GM23248 (cell line): ENCODE data around the gene TMEM164. TPM values are rescaled to one million over a fixed set of nuclear protein-coding genes. Genes with fewer than 3 reads are reported as not detected.

ENCODE experiments used
- DNase-seq: peaks from one replicate; pipeline ENCODE4 v3.0.0-alpha.2; 2015
- H2AFZ ChIP-seq: fragments of 200-600 bp; sonication (generic); 2 replicates; pipeline ENCODE4 v1.6.1; 2016; ENCODE audit warnings: antibody characterized with exemption
- H3F3A ChIP-seq: fragments of 200-600 bp; sonication (generic); 2 replicates; pipeline ENCODE4 v1.6.1; 2016; ENCODE audit warnings: mild to moderate bottlenecking, antibody characterized with exemption, mixed run types; ENCODE audit not compliant: insufficient read depth
- H3K27ac ChIP-seq: fragments of 200-600 bp; sonication (generic); 2 replicates; pipeline ENCODE4 v1.5.1; 2016; ENCODE audit warnings: mild to moderate bottlenecking
- H3K27me3 ChIP-seq: fragments of 200-600 bp; sonication (generic); replicated peaks from 2 replicates; pipeline ENCODE4 v1.6.1; 2016; ENCODE audit warnings: mild to moderate bottlenecking; ENCODE audit not compliant: insufficient read depth
- H3K36me3 ChIP-seq: fragments of 200-600 bp; sonication (generic); 2 replicates; pipeline ENCODE4 v1.6.1; 2016; ENCODE audit warnings: low read depth, mild to moderate bottlenecking
- H3K4me1 ChIP-seq: fragments of 200-600 bp; sonication (generic); 2 replicates; pipeline ENCODE4 v1.6.1; 2016; ENCODE audit warnings: mild to moderate bottlenecking; ENCODE audit not compliant: insufficient read depth
- H3K4me2 ChIP-seq: fragments of 200-600 bp; sonication (generic); one replicate; pipeline ENCODE4 v1.6.1; 2016; ENCODE audit warnings: mild to moderate bottlenecking; ENCODE audit not compliant: unreplicated experiment
- H3K4me3 ChIP-seq: fragments of 200-600 bp; sonication (generic); 2 replicates; pipeline ENCODE4 v1.5.1; 2016; ENCODE audit warnings: mild to moderate bottlenecking
- H3K79me2 ChIP-seq: fragments of 200-600 bp; sonication (generic); 2 replicates; pipeline ENCODE4 v1.6.1; 2016; ENCODE audit warnings: mild to moderate bottlenecking; ENCODE audit not compliant: insufficient read depth
- H3K9ac ChIP-seq: fragments of 200-600 bp; sonication (generic); 2 replicates; pipeline ENCODE4 v1.6.1; 2016; ENCODE audit warnings: mild to moderate bottlenecking
- H3K9me2 ChIP-seq: fragments of 200-600 bp; sonication (generic); 2 replicates; pipeline ENCODE4 v1.6.1; 2016; ENCODE audit warnings: mixed run types, mild to moderate bottlenecking, moderate library complexity; ENCODE audit not compliant: insufficient read depth
- H3K9me3 ChIP-seq: fragments of 200-600 bp; sonication (generic); one replicate; pipeline ENCODE4 v1.6.1; 2017; ENCODE audit warnings: low read depth
- H4K20me1 ChIP-seq: fragments of 200-600 bp; sonication (generic); 2 replicates; pipeline ENCODE4 v1.6.0; 2016; ENCODE audit not compliant: insufficient read depth
- EZH2 ChIP-seq: fragments of 200-600 bp; sonication (generic); IDR thresholded peaks from 2 replicates; pipeline ENCODE4 v1.6.1; 2018; ENCODE audit warnings: antibody characterized with exemption, mild to moderate bottlenecking; ENCODE audit not compliant: insufficient read depth, poor library complexity, severe bottlenecking
- EZH2phosphoT487 ChIP-seq: fragments of 200-600 bp; sonication (generic); IDR thresholded peaks from 2 replicates; pipeline ENCODE4 v1.6.1; 2018; ENCODE audit warnings: antibody characterized with exemption, moderate library complexity, mild to moderate bottlenecking, low read depth; ENCODE audit not compliant: insufficient read depth
- WGBS, 2 experiments: methylation state at CpG; one replicate each; pipeline ENCODE4 v1.1.6; 2015 to 2017; ENCODE audit warnings: low lambda C conversion rate in 2 of 2, low coverage in 1 of 2; ENCODE audit errors: missing lambda C conversion rate in 2 of 2; 5-methylcytosine and 5-hydroxymethylcytosine counted together
- in situ Hi-C: fragments of 300-500 bp; cut with MboI; formaldehyde crosslinking; loops from 2 replicates; pipeline ENCODE4 v1.15.0; 2020
- polyA plus RNA-seq: library from polyadenylated mRNA; unstranded; fragments of >200 nt; fragmentation: Nextera tagmentation; extraction: Ambion mirVana; gene quantifications from 2 replicates; pipeline ENCODE4 v1.2.1, GENCODE V29; 2016
- total RNA-seq: library from RNA; depleted of rRNA; stranded (reverse); fragments of >200 nt; shearing (Covaris generic); gene quantifications from 2 replicates; pipeline ENCODE4 v1.2.3, GENCODE V29; 2014

Gene TMEM164
- total and polyA plus RNA-seq, 2 experiments from 2014 or later: 1.4 to 9.1 TPM

GRCh38 chrX:110020536-110020935, 17.6 kb downstream of the TMEM164 start:
- no peak overlapping the region for H2AFZ ChIP-seq
- H4K20me1 ChIP-seq: no peaks in the 10 kb centered on the region
- in situ Hi-C loops: no loop called here
- no peak overlapping the region for H3K9ac ChIP-seq
- H3K27me3 ChIP-seq: no peaks in the 10 kb centered on the region
- no peaks in the 10 kb centered on the region for H3K9me2 ChIP-seq
- H3K27ac ChIP-seq: no peak overlapping the region
- TF ChIP-seq EZH2phosphoT487 (no peak), EZH2 (no peak)
- no peak overlapping the region for H3K4me2 ChIP-seq
- no peak overlapping the region for H3K4me3 ChIP-seq
- H3F3A ChIP-seq: peaks cover 19% of the 10 kb centered on the region
- WGBS, 2 experiments: 100% methylated on average over 1 of the region's 1 CpG
- DNase-seq: no peak
- H3K36me3 ChIP-seq: no peaks in the 10 kb centered on the region
- H3K79me2 ChIP-seq: no peaks in the 10 kb centered on the region
- H3K9me3 ChIP-seq: no peaks in the 10 kb centered on the region
- peaks cover 13% of the 10 kb centered on the region for H3K4me1 ChIP-seq

DNA sequence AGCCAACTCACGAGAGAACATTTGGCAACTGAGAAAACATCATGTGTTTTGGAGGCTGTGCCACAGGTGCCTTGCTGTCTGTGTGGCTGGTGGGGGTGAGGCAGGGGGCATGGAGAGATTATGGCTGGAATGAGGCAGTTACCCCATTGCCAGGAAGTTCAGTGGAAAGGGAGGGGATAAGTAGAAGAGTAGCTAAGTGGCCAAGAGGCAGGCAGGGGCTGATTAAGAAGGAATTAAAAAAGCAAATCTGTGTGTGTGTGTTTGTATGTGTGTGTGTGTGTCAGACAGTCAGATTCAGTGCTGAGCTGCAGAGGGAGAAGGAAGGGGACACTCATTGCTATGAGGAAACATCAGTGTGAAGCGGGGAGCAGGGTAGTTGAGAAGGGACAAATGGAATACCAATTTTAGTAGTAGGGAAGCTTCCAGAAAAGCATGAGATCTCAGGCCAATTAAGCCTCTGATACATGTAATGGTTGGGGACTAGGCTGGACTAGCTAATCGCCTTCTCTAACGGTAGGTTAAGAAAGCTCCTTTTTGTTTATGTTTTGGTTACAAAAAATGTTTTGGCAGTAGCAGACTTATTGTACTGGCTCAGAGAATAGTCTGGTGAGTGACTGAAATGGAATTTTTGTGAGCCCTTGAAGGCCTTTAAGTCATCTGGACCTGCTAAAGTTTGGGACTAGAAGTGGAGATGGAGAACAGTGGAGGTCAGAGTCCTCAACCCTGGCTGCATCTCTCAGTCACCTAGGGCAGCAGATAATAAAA, 18.5 kb downstream of the TMEM164 start:
- Histone ChIP-seq H3K9ac (no peak overlapping the region), H3K9me2 (no peaks in the 10 kb centered on the region), H3K4me1 (peaks cover 18% of the 10 kb centered on the region), H3K79me2 (no peaks in the 10 kb centered on the region), H3K4me3 (no peak overlapping the region), H3K27ac (peak overlapping the region; percentile 57), H2AFZ (no peak overlapping the region), H3F3A (peaks cover 19% of the 10 kb centered on the region), H4K20me1 (no peaks in the 10 kb centered on the region), H3K36me3 (no peaks in the 10 kb centered on the region), H3K4me2 (no peak overlapping the region), H3K9me3 (no peaks in the 10 kb centered on the region), H3K27me3 (no peaks in the 10 kb centered on the region)
- WGBS, 2 experiments: 27 to 41% methylated on average over 3 to 4 of the region's 4 CpGs
- peak; percentile 72 for DNase-seq
- TF ChIP-seq EZH2: no peak
- in situ Hi-C loops: no loop called here

- Histone ChIP-seq H3K4me2 (no peak overlapping the region), H3K4me1 (peaks cover 18% of the 10 kb centered on the region), H3K4me3 (no peak overlapping the region), H3F3A (peaks cover 19% of the 10 kb centered on the region), H3K27me3 (no peaks in the 10 kb centered on the region), H3K9ac (no peak overlapping the region), H3K27ac (no peak overlapping the region), H3K36me3 (no peaks in the 10 kb centered on the region), H4K20me1 (no peaks in the 10 kb centered on the region), H2AFZ (no peak overlapping the region), H3K9me3 (no peaks in the 10 kb centered on the region), H3K79me2 (no peaks in the 10 kb centered on the region), H3K9me2 (no peaks in the 10 kb centered on the region)
- no peak for DNase-seq
- TF ChIP-seq EZH2: no peak
- TF ChIP-seq EZH2phosphoT487: no peak
- in situ Hi-C loops: no loop called here
- 79 to 82% methylated on average over 5 of the region's 5 CpGs for WGBS, 2 experiments
Observed at GRCh38 chrX:110022599-110023448, 19.9 kb downstream of the TMEM164 start.

DNA sequence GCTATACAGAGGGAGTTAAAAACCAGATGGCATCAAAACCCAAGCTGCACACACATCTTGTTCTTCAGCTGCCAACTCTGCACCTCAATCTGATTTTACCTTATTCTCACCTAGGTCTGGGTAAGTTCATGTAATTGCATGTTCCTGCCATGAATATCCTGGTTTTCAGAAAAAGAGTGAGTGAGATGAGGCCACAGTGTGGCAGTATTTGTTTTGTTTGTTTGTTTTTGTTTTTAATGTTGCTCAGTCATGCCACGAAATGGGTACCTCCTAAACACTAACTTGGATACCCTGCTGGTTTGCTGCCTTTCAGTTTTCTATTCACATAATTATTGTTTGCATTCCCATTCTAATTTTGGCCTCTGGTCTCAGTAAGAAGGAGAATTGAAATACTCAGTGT, 22.5 kb downstream of the TMEM164 start:
- in situ Hi-C loops: no loop called here
- no peaks in the 10 kb centered on the region for H3K9me3 ChIP-seq
- H3K36me3 ChIP-seq: no peaks in the 10 kb centered on the region
- no peaks in the 10 kb centered on the region for H3K9me2 ChIP-seq
- H4K20me1 ChIP-seq: no peaks in the 10 kb centered on the region
- H3F3A ChIP-seq: peaks cover 19% of the 10 kb centered on the region
- no peak for DNase-seq
- no peak overlapping the region for H2AFZ ChIP-seq
- WGBS, 2 experiments: 96 to 100% methylated on average over 1 of the region's 1 CpG
- H3K4me2 ChIP-seq: no peak overlapping the region
- no peak overlapping the region for H3K9ac ChIP-seq
- H3K27me3 ChIP-seq: no peaks in the 10 kb centered on the region
- H3K79me2 ChIP-seq: no peaks in the 10 kb centered on the region
- no peak overlapping the region for H3K27ac ChIP-seq
- TF ChIP-seq EZH2phosphoT487 (no peak), EZH2 (no peak)
- peaks cover 18% of the 10 kb centered on the region for H3K4me1 ChIP-seq
- no peak overlapping the region for H3K4me3 ChIP-seq
